K562 (cell line): ENCODE measurements around the gene ST8SIA2. TPM values are rescaled to one million over a fixed set of nuclear protein-coding genes. Genes with fewer than 3 reads are reported as not detected.

Experiments
- ATAC-seq: fragments of 200-7000 bp; cut with Tn5 transposase; 3 replicates; pipeline ENCODE4 v1.9.1; 2020; ENCODE audit warnings: moderate library complexity
- BruUV-seq: library from RNA; stranded (reverse); fragments of 400-500 nt; replicated peaks from 2 replicates; lab custom pipeline; 2021; lab: Mats Ljungman, UMichigan
- CTCF ChIA-PET: fragments of 300-600 bp; formaldehyde crosslinking; extraction: SDS; loops from one replicate; lab custom pipeline; 2021; ENCODE audit warnings: low intra/inter-chr PET ratio; lab: Yijun Ruan, JAX
- POLR2A ChIA-PET: fragments of 300-600, 350-650 bp; sonication (Branson Sonifier 250); formaldehyde crosslinking; extraction: SDS; loops from one replicate; lab custom pipeline; 2021; ENCODE audit warnings: antibody characterized with exemption, inconsistent platforms; lab: Yijun Ruan, JAX
- DNase-seq, 4 experiments: peaks; one replicate each; pipeline versions ENCODE4 v3.0.0 to v3.0.0-alpha.2; 2011 to 2018; ENCODE audit warnings: low spot score in 3 of 4, mixed read lengths in 3 of 4; ENCODE audit errors: extremely low read depth in 1 of 4
- FAIRE-seq: peaks from 2 replicates; lab custom pipeline; 2011; peaks lifted over from hg19 to GRCh38; lab: Jason Lieb, UNC
- H2AFZ ChIP-seq: 2 replicates; pipeline ENCODE4 v1.6.0; 2011; ENCODE audit warnings: low read depth, low read length, control low read depth, inconsistent platforms
- H3K27ac ChIP-seq: fragments of 200-600 bp; 3 replicates; pipeline ENCODE4 v1.8.0; 2011; ENCODE audit warnings: low read depth, mild to moderate bottlenecking, control low read depth, inconsistent platforms, low read length, moderate library complexity, mixed read lengths; ENCODE audit errors: extremely low read depth
- H3K27me3 ChIP-seq, 2 experiments: fragments of 300-600 bp in 1 of 2; 2 replicates in 1 of 2; 3 replicates in 1 of 2; pipeline versions ENCODE4 v1.6.0 to v1.8.0; 2011; ENCODE audit warnings: inconsistent platforms in 2 of 2, low read length in 2 of 2, mild to moderate bottlenecking in 1 of 2, mixed read lengths in 1 of 2, moderate library complexity in 1 of 2; ENCODE audit not compliant: control insufficient read depth in 2 of 2, insufficient read depth in 2 of 2
- H3K36me3 ChIP-seq: fragments of 300-600 bp; 3 replicates; pipeline ENCODE4 v1.8.0; 2011; ENCODE audit warnings: mild to moderate bottlenecking, low read length, inconsistent platforms; ENCODE audit not compliant: control insufficient read depth, insufficient read depth
- H3K4me1 ChIP-seq, 2 experiments: fragments of 200-600 bp in 1 of 2; replicated peaks in 1 of 2; 2 replicates in 1 of 2; 3 replicates in 1 of 2; pipeline versions ENCODE4 v1.5.1 to v1.8.0; 2011; ENCODE audit warnings: inconsistent platforms in 2 of 2, low read length in 2 of 2, mild to moderate bottlenecking in 1 of 2, mixed read lengths in 1 of 2, moderate library complexity in 1 of 2; ENCODE audit not compliant: control insufficient read depth in 2 of 2, insufficient read depth in 2 of 2
- H3K4me2 ChIP-seq: 2 replicates; pipeline ENCODE4 v1.6.1; 2011; ENCODE audit warnings: low read length, control low read depth, inconsistent platforms, mixed read lengths; ENCODE audit not compliant: insufficient read depth
- H3K4me3 ChIP-seq: fragments of 200-600 bp; sonication (generic), shearing (Covaris generic); 2 replicates; pipeline ENCODE4 v1.5.1; 2016; ENCODE audit warnings: control low read depth, inconsistent platforms
- H3K79me2 ChIP-seq: fragments of 200-600 bp; 3 replicates; pipeline ENCODE4 v1.8.0; 2011; ENCODE audit warnings: low read length, inconsistent platforms; ENCODE audit not compliant: control insufficient read depth, insufficient read depth
- H3K9ac ChIP-seq, 2 experiments: 2 replicates each; pipeline versions ENCODE4 v1.6.0 to v1.6.1; 2011; ENCODE audit warnings: low read depth in 2 of 2, low read length in 2 of 2, control low read depth in 1 of 2, inconsistent platforms in 1 of 2, mild to moderate bottlenecking in 1 of 2, mixed read lengths in 1 of 2; ENCODE audit not compliant: insufficient read depth in 1 of 2
- H3K9me1 ChIP-seq: one replicate; pipeline ENCODE4 v1.6.0; 2011; ENCODE audit warnings: inconsistent platforms, mild to moderate bottlenecking, low read length, moderate library complexity; ENCODE audit not compliant: control insufficient read depth, insufficient read depth
- H3K9me3 ChIP-seq: replicated peaks from 2 replicates; pipeline ENCODE4 v1.5.1; 2011; ENCODE audit warnings: low read depth, low read length, inconsistent platforms; ENCODE audit not compliant: control insufficient read depth, insufficient read depth
- H4K20me1 ChIP-seq: replicated peaks from 2 replicates; pipeline ENCODE4 v1.6.1; 2011; ENCODE audit warnings: low read length, inconsistent platforms, mixed read lengths; ENCODE audit not compliant: control insufficient read depth, insufficient read depth
- C11orf30 ChIP-seq: fragments of 450-650 bp; IDR thresholded peaks from 2 replicates; pipeline ENCODE4 v1.6.1; 2016; ENCODE audit warnings: low read depth, mild to moderate bottlenecking
- CHD2 ChIP-seq: IDR thresholded peaks from 2 replicates; pipeline ENCODE4 v1.6.1; 2011; ENCODE audit warnings: low read depth, low read length
- CTCF ChIP-seq, 3 experiments: IDR thresholded peaks in 2 of 3; conservative IDR thresholded peaks in 1 of 3; 2 replicates each; pipeline ENCODE4 v1.5.1; 2011 to 2012; ENCODE audit warnings: low read length in 3 of 3, mild to moderate bottlenecking in 3 of 3, control low read depth in 2 of 3, improper control_type of control experiment in 1 of 3, inconsistent platforms in 1 of 3, low read depth in 1 of 3, mixed read lengths in 1 of 3, moderate library complexity in 1 of 3; ENCODE audit not compliant: insufficient read depth in 2 of 3
- GABPB2 ChIP-seq: fragments of 250-450 bp; sonication (Bioruptor Pico); conservative IDR thresholded peaks from 2 replicates; pipeline ENCODE4 v1.5.1; 2021; ENCODE audit warnings: mild to moderate bottlenecking
- KLF16 ChIP-seq: IDR thresholded peaks from 2 replicates; pipeline ENCODE4 v1.6.1; 2016; ENCODE audit warnings: antibody characterized with exemption
- MAFF ChIP-seq: IDR thresholded peaks from 2 replicates; pipeline ENCODE4 v1.6.1; 2012; ENCODE audit warnings: low read length, improper control_type of control experiment
- MAFK ChIP-seq: IDR thresholded peaks from 2 replicates; pipeline ENCODE4 v1.6.1; 2011; ENCODE audit warnings: low read length, improper control_type of control experiment
- RAD21 ChIP-seq, 2 experiments: fragments of 250-450 bp in 1 of 2; fragments of 450-650 bp in 1 of 2; sonication (Bioruptor Pico) in 1 of 2; formaldehyde crosslinking in 1 of 2; IDR thresholded peaks in 1 of 2; conservative IDR thresholded peaks in 1 of 2; 2 replicates each; pipeline versions ENCODE4 v1.4.0 to v1.8.0; 2020 to 2022; ENCODE audit warnings: mild to moderate bottlenecking in 2 of 2, moderate library complexity in 1 of 2
- SMC3 ChIP-seq: conservative IDR thresholded peaks from 2 replicates; pipeline ENCODE4 v1.6.1; 2011; ENCODE audit warnings: low read depth, low read length, improper control_type of control experiment; ENCODE audit not compliant: insufficient read depth
- TAF9B ChIP-seq: fragments of 450-650 bp; IDR thresholded peaks from 2 replicates; pipeline ENCODE4 v1.6.1; 2018; ENCODE audit warnings: mild to moderate bottlenecking; ENCODE audit not compliant: partially characterized antibody
- TFAP4 ChIP-seq: sonication (generic); formaldehyde crosslinking; IDR thresholded peaks from 2 replicates; pipeline ENCODE4 v1.8.0; 2022; ENCODE audit warnings: missing genetic modification reagents, mild to moderate bottlenecking, moderate library complexity, borderline replicate concordance
- ZNF133 ChIP-seq: fragments of 250-450 bp; sonication (Bioruptor Pico); IDR thresholded peaks from 2 replicates; pipeline ENCODE4 v1.4.0; 2020; ENCODE audit warnings: mild to moderate bottlenecking
- ZNF316 ChIP-seq: fragments of 450-650 bp; IDR thresholded peaks from 2 replicates; pipeline ENCODE4 v1.6.1; 2016
- ZNF766 ChIP-seq: fragments of 200-800 bp; sonication (Bioruptor generic); conservative IDR thresholded peaks from 2 replicates; pipeline ENCODE4 v1.6.1; 2016; ENCODE audit warnings: missing genetic modification characterization, missing compliant biosample characterization
- WGBS: fragments of 100-300 bp; shearing (Covaris generic); methylation state at CpG from one replicate; pipeline ENCODE4 v1.1.6; 2016; ENCODE audit warnings: low coverage, mixed read lengths; ENCODE audit not compliant: insufficient coverage; ENCODE audit errors: missing lambda C conversion rate; 5-methylcytosine and 5-hydroxymethylcytosine counted together
- in situ Hi-C: fragments of 300-500 bp; cut with MboI; formaldehyde crosslinking; loops from 4 replicates; pipeline ENCODE4 v1.15.0; 2018; ENCODE audit warnings: inconsistent platforms, mixed read lengths
- intact Hi-C: fragments of 100-400 bp; cut with micrococcal nuclease; formaldehyde crosslinking; loops from 2 replicates; pipeline ENCODE4 v1.14.2; 2022
- polyA plus RNA-seq, 8 experiments: library from polyadenylated mRNA; depleted of rRNA in 4 of 8; stranded (reverse) in 5 of 8; unstranded in 3 of 8; fragments of >200 nt; fragmentation: Nextera tagmentation in 2 of 8; fragmentation: Illumina TruSeq in 1 of 8; extraction: Ambion mirVana in 2 of 8; extraction: Trizol in 1 of 8; gene quantifications; 2 replicates each; pipeline versions ENCODE4 v1.2.1 to v1.2.3, GENCODE V29; 2011 to 2014; ENCODE audit warnings: inconsistent platforms in 1 of 8, missing spikeins in 1 of 8
- total RNA-seq, 7 experiments: library from RNA; depleted of rRNA in 6 of 7; stranded (reverse); fragments of >200 nt in 6 of 7; fragmentation: Illumina TruSeq in 2 of 7; extraction: Trizol in 2 of 7; gene quantifications; 2 replicates each; pipeline versions ENCODE4 v1.2.1 to v1.2.3, GENCODE V29; 2011 to 2021; ENCODE audit warnings: low replicate concordance in 1 of 7

ST8SIA2 gene
- total and polyA plus RNA-seq, 9 of the 15 experiments (the other 6 are each of a cell fraction or from before 2014, with no cell fraction given), result not detected

- TF ChIP-seq TFAP4 (CRISPR knock-in tag) (peak; percentile 16; the same call in 1 of the 2 replicates), TAF9B (peak; percentile 26)
- TF ChIP-seq, all 486 proteins: peak for 10
Observed at GRCh38 chr15:92377083-92377789, 16.4 kb upstream of the ST8SIA2 start (continued).

GRCh38 chr15:92383519-92384324 is 10.0 kb upstream of the ST8SIA2 start:
- no peaks in the 10 kb centered on the region for H3K9me3 ChIP-seq
- no peaks in the 10 kb centered on the region for H3K4me1 ChIP-seq
- H3K9me1 ChIP-seq, result no peaks in the 10 kb centered on the region
- DNase-seq (peak; percentile 38 to 73 (median 68)), FAIRE-seq (peak; percentile 57), ATAC-seq (peak; percentile 84)
- in situ Hi-C loops (loop anchor here (10.0 kb wide), 1 partner anchor 289 kb away; no protein-coding TSS in a partner anchor), intact Hi-C loops (loop anchor here (1.0 kb wide), 1 partner anchor 286 kb away; no protein-coding TSS in a partner anchor)
- H3K4me3 ChIP-seq, result no peak overlapping the region
- no peaks in the 10 kb centered on the region for H4K20me1 ChIP-seq
- H3K4me2 ChIP-seq, result no peak overlapping the region
- no TSS peak for BruUV-seq
- no peak overlapping the region for H3K9ac ChIP-seq
- H2AFZ ChIP-seq, result no peak overlapping the region
- H3K79me2 ChIP-seq, result no peaks in the 10 kb centered on the region
- WGBS, result 1% methylated on average over 10 of the region's 10 CpGs
- POLR2A ChIA-PET, result interaction anchor here (0.6 kb wide), 2 partner anchors 14 to 27 kb away, joined by 3 read pairs; no protein-coding TSS in a partner anchor
- peaks cover 0 to 11% of the 10 kb centered on the region in 2 experiments; a peak in 3 of 5 replicates for H3K27me3 ChIP-seq
- H3K36me3 ChIP-seq, result no peaks in the 10 kb centered on the region
- H3K27ac ChIP-seq, result no peak overlapping the region
- CTCF ChIA-PET, result interaction anchor here (0.9 kb wide), 1 partner anchor 286 kb away, joined by 4 read pairs; no protein-coding TSS in a partner anchor
- TF ChIP-seq C11orf30 (peak; percentile 82), SMC3 (peak; percentile 65), RAD21 (CRISPR knock-in tag; conservative IDR thresholded peaks at IDR 0.05 in 1 of 2, IDR thresholded peaks at IDR 0.05 in 1 of 2) (peak; percentile 32 to 50), ZNF316 (peak; percentile 90), ZNF133 (CRISPR knock-in tag) (no peak), GABPB2 (CRISPR knock-in tag) (no peak), CHD2 (no peak), CTCF (IDR thresholded peaks at IDR 0.05 in 2 of 3, conservative IDR thresholded peaks at IDR 0.05 in 1 of 3; ENCODE audit: insufficient read depth in 2 of 3, low read depth in 1 of 3, low read length in 3 of 3) (peak; percentile 71 to 80 (median 71)), KLF16 (0 out of 2 replicates have a peak, but pooled peaks have one; percentile 17), ZNF766 (CRISPR knock-in tag) (no peak), MAFF (peak; percentile 84), MAFK (peak; percentile 78; the same call in 1 of the 2 replicates)
